H9 (cell line): ENCODE data around the gene CAMK2G. TPM values are rescaled to one million over a fixed set of nuclear protein-coding genes. Genes with fewer than 3 reads are reported as not detected.

Source experiments
- DNase-seq: peaks from one replicate; pipeline ENCODE4 v3.0.0-alpha.2; 2017
- H2AFZ ChIP-seq: one replicate; pipeline ENCODE4 v1.6.1; 2013; ENCODE audit warnings: mild to moderate bottlenecking, low read length, control low read depth, moderate library complexity
- H2AK5ac ChIP-seq: 2 replicates; pipeline ENCODE4 v1.6.1; 2013; ENCODE audit warnings: low read length, control low read depth, mixed read lengths; ENCODE audit not compliant: insufficient read length
- H2BK120ac ChIP-seq: one replicate; pipeline ENCODE4 v1.6.1; 2013; ENCODE audit warnings: low read depth, mild to moderate bottlenecking, low read length, control low read depth, inconsistent platforms; ENCODE audit not compliant: poor library complexity, severe bottlenecking
- H2BK12ac ChIP-seq: 2 replicates; pipeline ENCODE4 v1.6.1; 2013; ENCODE audit warnings: low read length, control low read depth, mixed read lengths, low read depth; ENCODE audit not compliant: insufficient read length
- H2BK15ac ChIP-seq: 2 replicates; pipeline ENCODE4 v1.6.1; 2013; ENCODE audit warnings: low read depth, low read length, control low read depth
- H2BK20ac ChIP-seq: one replicate; pipeline ENCODE4 v1.6.1; 2013; ENCODE audit warnings: low read depth, mild to moderate bottlenecking, low read length, control low read depth, inconsistent platforms; ENCODE audit not compliant: poor library complexity, severe bottlenecking
- H2BK5ac ChIP-seq: 2 replicates; pipeline ENCODE4 v1.6.1; 2013; ENCODE audit warnings: low read length, control low read depth, mixed read lengths; ENCODE audit not compliant: insufficient read length
- H3K14ac ChIP-seq: 2 replicates; pipeline ENCODE4 v1.6.1; 2013; ENCODE audit warnings: low read length, control low read depth; ENCODE audit not compliant: insufficient read depth
- H3K18ac ChIP-seq: 2 replicates; pipeline ENCODE4 v1.6.1; 2013; ENCODE audit warnings: low read depth, mild to moderate bottlenecking, mixed read lengths, low read length, control low read depth; ENCODE audit not compliant: insufficient read length
- H3K23ac ChIP-seq: 2 replicates; pipeline ENCODE4 v1.6.1; 2013; ENCODE audit warnings: low read length, control low read depth, mixed read lengths, low read depth; ENCODE audit not compliant: insufficient read length
- H3K23me2 ChIP-seq: 2 replicates; pipeline ENCODE4 v1.6.1; 2013; ENCODE audit warnings: low read depth, mild to moderate bottlenecking, mixed read lengths, low read length, control low read depth; ENCODE audit not compliant: insufficient read length, poor library complexity, severe bottlenecking
- H3K27ac ChIP-seq: 2 replicates; pipeline ENCODE4 v1.5.1; 2013; ENCODE audit warnings: low read length, control low read depth, mixed read lengths, low read depth; ENCODE audit not compliant: insufficient read length
- H3K27me3 ChIP-seq: 2 replicates; pipeline ENCODE4 v1.6.1; 2013; ENCODE audit warnings: low read length, control low read depth, inconsistent platforms; ENCODE audit not compliant: insufficient read depth
- H3K4ac ChIP-seq: 2 replicates; pipeline ENCODE4 v1.6.1; 2013; ENCODE audit warnings: low read depth, mild to moderate bottlenecking, control low read depth, inconsistent platforms, low read length, moderate library complexity
- H3K4me1 ChIP-seq: 2 replicates; pipeline ENCODE4 v1.6.1; 2013; ENCODE audit warnings: low read length, control low read depth, inconsistent platforms; ENCODE audit not compliant: insufficient read depth
- H3K4me2 ChIP-seq: 2 replicates; pipeline ENCODE4 v1.6.1; 2013; ENCODE audit warnings: low read length, control low read depth, mixed read lengths; ENCODE audit not compliant: insufficient read length, insufficient read depth
- H3K56ac ChIP-seq: 2 replicates; pipeline ENCODE4 v1.6.1; 2013; ENCODE audit warnings: low read depth, mild to moderate bottlenecking, mixed read lengths, low read length, control low read depth; ENCODE audit not compliant: insufficient read length
- H3K79me1 ChIP-seq: 2 replicates; pipeline ENCODE4 v1.6.1; 2013; ENCODE audit warnings: low read depth, mild to moderate bottlenecking, moderate library complexity, low read length, control low read depth, inconsistent platforms; ENCODE audit not compliant: insufficient read depth, poor library complexity, severe bottlenecking
- H3K79me2 ChIP-seq: 2 replicates; pipeline ENCODE4 v1.6.1; 2013; ENCODE audit warnings: low read length, control low read depth, inconsistent platforms; ENCODE audit not compliant: insufficient read depth
- H3K9ac ChIP-seq: 2 replicates; pipeline ENCODE4 v1.6.1; 2013; ENCODE audit warnings: low read length, control low read depth, mixed read lengths; ENCODE audit not compliant: insufficient read length; ENCODE audit errors: extremely low read depth
- H3K9me3 ChIP-seq: one replicate; pipeline ENCODE4 v1.6.1; 2013; ENCODE audit warnings: low read depth, low read length, inconsistent platforms; ENCODE audit not compliant: control insufficient read depth
- H3T11ph ChIP-seq: one replicate; pipeline ENCODE4 v1.6.1; 2013; ENCODE audit warnings: mild to moderate bottlenecking, low read length, control low read depth, inconsistent platforms
- H4K20me1 ChIP-seq: one replicate; pipeline ENCODE4 v1.6.1; 2013; ENCODE audit not compliant: control insufficient read depth, insufficient read length, insufficient read depth
- H4K5ac ChIP-seq: 2 replicates; pipeline ENCODE4 v1.6.1; 2013; ENCODE audit warnings: low read depth, mild to moderate bottlenecking, mixed read lengths, low read length, control low read depth; ENCODE audit not compliant: insufficient read length
- H4K8ac ChIP-seq: replicated peaks from 2 replicates; pipeline ENCODE4 v1.6.1; 2013; ENCODE audit warnings: low read length, control low read depth, mixed read lengths, low read depth; ENCODE audit not compliant: insufficient read length
- H4K91ac ChIP-seq: 2 replicates; pipeline ENCODE4 v1.6.1; 2013; ENCODE audit warnings: low read depth, mild to moderate bottlenecking, moderate library complexity, mixed read lengths, low read length, control low read depth; ENCODE audit not compliant: insufficient read length
- H3K27ac Mint-ChIP-seq, 3 experiments: 2 replicates in 2 of 3; 3 replicates in 1 of 3; pipeline ENCODE4 v1.8.0; 2020 to 2021; ENCODE audit warnings: mixed read lengths in 3 of 3, mild to moderate bottlenecking in 1 of 3, moderate library complexity in 1 of 3
- H3K27me3 Mint-ChIP-seq: 2 replicates; pipeline ENCODE4 v1.8.0; 2021; ENCODE audit warnings: low read depth, mild to moderate bottlenecking, moderate library complexity, mixed read lengths
- H3K36me3 Mint-ChIP-seq, 3 experiments: 2 replicates in 2 of 3; 3 replicates in 1 of 3; pipeline ENCODE4 v1.8.0; 2020 to 2021; ENCODE audit warnings: low read depth in 3 of 3, mixed read lengths in 3 of 3; ENCODE audit not compliant: insufficient read depth in 1 of 3
- H3K4me1 Mint-ChIP-seq, 2 experiments: 2 replicates each; pipeline ENCODE4 v1.8.0; 2020; ENCODE audit warnings: mixed read lengths in 2 of 2
- H3K4me3 Mint-ChIP-seq, 2 experiments: 2 replicates in 1 of 2; 3 replicates in 1 of 2; pipeline ENCODE4 v1.8.0; 2020 to 2021; ENCODE audit warnings: mild to moderate bottlenecking in 2 of 2, mixed read lengths in 2 of 2, moderate library complexity in 1 of 2
- H3K9me3 Mint-ChIP-seq, 2 experiments: 2 replicates in 1 of 2; 3 replicates in 1 of 2; pipeline ENCODE4 v1.8.0; 2020; ENCODE audit warnings: mild to moderate bottlenecking in 2 of 2, mixed read lengths in 2 of 2, moderate library complexity in 1 of 2
- WGBS: extraction: QIAGEN DNeasy Blood & Tissue Kit; methylation state at CpG from one replicate; pipeline ENCODE4 v1.1.7; 2013; ENCODE audit warnings: missing lambda C conversion rate, low lambda C conversion rate, mixed read lengths; ENCODE audit not compliant: insufficient read length; ENCODE audit errors: extremely low coverage; 5-methylcytosine and 5-hydroxymethylcytosine counted together
- total RNA-seq: library from RNA; stranded (reverse); gene quantifications from 2 replicates; pipeline ENCODE4 v1.2.1, GENCODE V29; 2021
- TF ChIP-seq, protein P1 (sequence below): fragments of 200-600 bp; sonication (generic); conservative IDR thresholded peaks from 3 replicates; pipeline ENCODE4 v1.8.0; 2021; ENCODE audit warnings: antibody characterized with exemption, mild to moderate bottlenecking

Gene CAMK2G
- total RNA-seq, 1 experiment from 2014 or later = 31.8 TPM

DNA sequence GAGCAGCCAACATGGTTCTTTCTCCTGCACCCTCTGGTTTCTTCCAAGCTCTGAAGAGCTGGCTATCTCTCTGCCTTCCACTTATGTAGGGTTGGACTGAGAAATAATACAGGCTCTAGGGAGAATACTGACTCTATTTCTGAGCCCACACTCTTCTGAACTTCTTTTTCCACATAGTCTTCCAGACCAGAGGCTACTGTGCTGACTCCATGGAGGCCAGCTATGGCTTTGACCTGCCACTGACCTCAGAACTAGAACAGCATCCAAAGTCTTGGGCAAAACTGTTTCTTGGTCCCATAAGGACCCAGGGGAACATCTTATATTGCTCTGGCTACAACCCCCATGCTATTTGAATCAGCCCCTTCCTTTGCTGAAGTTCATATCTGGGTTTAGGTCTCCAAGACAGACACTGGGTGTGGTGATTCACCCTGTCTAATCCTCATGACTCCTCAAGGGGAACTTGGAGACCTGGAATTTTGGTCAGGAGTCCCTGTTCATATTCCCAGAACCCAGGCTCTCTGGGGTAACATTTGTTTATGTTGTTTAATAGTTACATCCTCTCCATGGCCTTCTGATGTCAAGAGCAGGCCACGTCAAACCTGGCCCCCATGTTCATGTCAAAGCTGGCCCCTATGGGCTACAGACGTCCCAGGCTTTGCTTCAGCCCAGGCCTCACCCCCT is 24.5 kb upstream of the CAMK2G start:
- Histone ChIP-seq H3K4me1 (0 out of 2 replicates have a peak, but pooled peaks cover 3% of the 10 kb centered on the region), H3K18ac (no peak overlapping the region), H3K4me2 (no peak overlapping the region), H3K79me2 (no peaks in the 10 kb centered on the region), H3K79me1 (no peaks in the 10 kb centered on the region), H2BK5ac (no peak overlapping the region), H3K27me3 (no peaks in the 10 kb centered on the region), H3K9ac (no peak overlapping the region), H4K91ac (no peak overlapping the region), H2BK20ac (no peak overlapping the region), H2BK15ac (no peak overlapping the region), H3K23me2 (no peaks in the 10 kb centered on the region), H4K8ac (no peak overlapping the region), H3K14ac (no peak overlapping the region), H2AFZ (no peak overlapping the region), H3K56ac (no peak overlapping the region), H3T11ph (no peak overlapping the region), H3K27ac (no peak overlapping the region), H2BK12ac (no peak overlapping the region), H4K5ac (no peak overlapping the region), H3K23ac (no peak overlapping the region), H3K4ac (no peak overlapping the region), H3K9me3 (no peaks in the 10 kb centered on the region), H2BK120ac (no peak overlapping the region), H2AK5ac (no peak overlapping the region), H4K20me1 (no peaks in the 10 kb centered on the region)
- Mint-ChIP-seq H3K9me3 (peaks cover 0 to 3% of the 10 kb centered on the region in 2 experiments; a peak in 2 of 5 replicates), H3K27ac (peak overlapping the region in 1 of 3 experiments; percentile 38; a peak in 1 of 7 replicates), H3K36me3 (no peaks in the 10 kb centered on the region), H3K4me1 (peaks cover 2 to 3% of the 10 kb centered on the region in 2 experiments; a peak in 1 of 4 replicates), H3K4me3 (no peak overlapping the region), H3K27me3 (peaks cover 4% of the 10 kb centered on the region; the same call in 1 of the 2 replicates)
- TF ChIP-seq, protein P1, sequence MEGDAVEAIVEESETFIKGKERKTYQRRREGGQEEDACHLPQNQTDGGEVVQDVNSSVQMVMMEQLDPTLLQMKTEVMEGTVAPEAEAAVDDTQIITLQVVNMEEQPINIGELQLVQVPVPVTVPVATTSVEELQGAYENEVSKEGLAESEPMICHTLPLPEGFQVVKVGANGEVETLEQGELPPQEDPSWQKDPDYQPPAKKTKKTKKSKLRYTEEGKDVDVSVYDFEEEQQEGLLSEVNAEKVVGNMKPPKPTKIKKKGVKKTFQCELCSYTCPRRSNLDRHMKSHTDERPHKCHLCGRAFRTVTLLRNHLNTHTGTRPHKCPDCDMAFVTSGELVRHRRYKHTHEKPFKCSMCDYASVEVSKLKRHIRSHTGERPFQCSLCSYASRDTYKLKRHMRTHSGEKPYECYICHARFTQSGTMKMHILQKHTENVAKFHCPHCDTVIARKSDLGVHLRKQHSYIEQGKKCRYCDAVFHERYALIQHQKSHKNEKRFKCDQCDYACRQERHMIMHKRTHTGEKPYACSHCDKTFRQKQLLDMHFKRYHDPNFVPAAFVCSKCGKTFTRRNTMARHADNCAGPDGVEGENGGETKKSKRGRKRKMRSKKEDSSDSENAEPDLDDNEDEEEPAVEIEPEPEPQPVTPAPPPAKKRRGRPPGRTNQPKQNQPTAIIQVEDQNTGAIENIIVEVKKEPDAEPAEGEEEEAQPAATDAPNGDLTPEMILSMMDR = no peak
- WGBS = no CpG with 5 or more reads among the region's 2 CpGs
- no peak for DNase-seq
